GM12864 (cell line): Measurements from ENCODE around the gene NAT16.

Experiments
- DNase-seq: peaks from one replicate; pipeline ENCODE4 v3.0.0-alpha.2; 2011; ENCODE audit warnings: low read depth
- H3K4me3 ChIP-seq: 2 replicates; pipeline ENCODE4 v1.5.1; 2011; ENCODE audit warnings: mild to moderate bottlenecking, low read depth, low read length, control low read depth
- CTCF ChIP-seq: IDR thresholded peaks from 2 replicates; pipeline ENCODE4 v1.5.1; 2011; ENCODE audit warnings: low read depth, mild to moderate bottlenecking, moderate library complexity, low read length, control low read depth, inconsistent platforms; ENCODE audit errors: missing control alignments

The NAT16 gene

GRCh38 chr7:101189109-101189508 is 9.0 kb upstream of the NAT16 start:
- no peak overlapping the region for H3K4me3 ChIP-seq
- no peak for TF ChIP-seq CTCF
- DNase-seq, result no peak

- H3K4me3 ChIP-seq, result no peak overlapping the region
- no peak for TF ChIP-seq CTCF
- DNase-seq, result no peak
Measured at GRCh38 chr7:101186844-101187428, 6.8 kb upstream of the NAT16 start.

GRCh38 chr7:101186194-101186593 is 6.1 kb upstream of the NAT16 start:
- DNase-seq, result no peak
- H3K4me3 ChIP-seq, result no peak overlapping the region
- TF ChIP-seq CTCF, result no peak

- TF ChIP-seq CTCF, result no peak
- no peak for DNase-seq
- no peak overlapping the region for H3K4me3 ChIP-seq
Measured at GRCh38 chr7:101185258-101185839, 5.3 kb upstream of the NAT16 start.

- TF ChIP-seq CTCF, result no peak
- H3K4me3 ChIP-seq, result no peak overlapping the region
- DNase-seq, result no peak
Measured at GRCh38 chr7:101179713-101180112, 380 bp downstream of the NAT16 start.

GRCh38 chr7:101179117-101179516 is 976 bp downstream of the NAT16 start:
- TF ChIP-seq CTCF, result no peak
- DNase-seq, result no peak
- H3K4me3 ChIP-seq, result no peak overlapping the region

GRCh38 chr7:101177644-101178043 is 2.4 kb downstream of the NAT16 start:
- no peak overlapping the region for H3K4me3 ChIP-seq
- no peak for DNase-seq
- no peak for TF ChIP-seq CTCF
